ENCODE measurements around the gene ENTREP3.

DNA sequence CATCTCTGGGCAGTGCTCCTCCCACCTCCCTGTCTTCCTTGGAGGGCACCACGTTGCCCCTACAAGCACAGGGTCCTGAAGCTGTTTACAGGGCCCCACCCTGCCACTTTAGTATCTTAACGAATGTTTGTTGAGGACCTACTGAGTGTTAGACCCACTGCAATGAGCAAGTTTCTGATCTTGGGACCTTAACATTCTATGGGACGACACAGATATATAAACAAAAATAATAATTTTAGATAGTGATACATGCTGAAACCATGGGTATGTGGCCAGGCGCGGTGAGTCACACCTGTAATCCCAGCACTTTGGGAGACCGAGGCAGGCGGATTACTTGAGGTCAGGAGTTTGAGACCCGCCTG lies 10.1 kb downstream of the ENTREP3 start:
- TF ChIP-seq, protein P1, sequence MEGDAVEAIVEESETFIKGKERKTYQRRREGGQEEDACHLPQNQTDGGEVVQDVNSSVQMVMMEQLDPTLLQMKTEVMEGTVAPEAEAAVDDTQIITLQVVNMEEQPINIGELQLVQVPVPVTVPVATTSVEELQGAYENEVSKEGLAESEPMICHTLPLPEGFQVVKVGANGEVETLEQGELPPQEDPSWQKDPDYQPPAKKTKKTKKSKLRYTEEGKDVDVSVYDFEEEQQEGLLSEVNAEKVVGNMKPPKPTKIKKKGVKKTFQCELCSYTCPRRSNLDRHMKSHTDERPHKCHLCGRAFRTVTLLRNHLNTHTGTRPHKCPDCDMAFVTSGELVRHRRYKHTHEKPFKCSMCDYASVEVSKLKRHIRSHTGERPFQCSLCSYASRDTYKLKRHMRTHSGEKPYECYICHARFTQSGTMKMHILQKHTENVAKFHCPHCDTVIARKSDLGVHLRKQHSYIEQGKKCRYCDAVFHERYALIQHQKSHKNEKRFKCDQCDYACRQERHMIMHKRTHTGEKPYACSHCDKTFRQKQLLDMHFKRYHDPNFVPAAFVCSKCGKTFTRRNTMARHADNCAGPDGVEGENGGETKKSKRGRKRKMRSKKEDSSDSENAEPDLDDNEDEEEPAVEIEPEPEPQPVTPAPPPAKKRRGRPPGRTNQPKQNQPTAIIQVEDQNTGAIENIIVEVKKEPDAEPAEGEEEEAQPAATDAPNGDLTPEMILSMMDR (IDR thresholded peaks at IDR 0.05; ENCODE audit: poor library complexity), result no peak
- TF ChIP-seq EZH2 (IDR thresholded peaks at IDR 0.05; ENCODE audit: borderline replicate concordance), result no peak
